ENCODE results near the gene ELMO1.

The ELMO1 gene

GRCh38 chr7:37116093-37116701 lies 332.5 kb downstream of the ELMO1 start:
- DNase-seq (ENCODE audit: low read depth), result no peak
- TF ChIP-seq MYC (IDR thresholded peaks at IDR 0.05; ENCODE audit: low read depth, low read length), result no peak
- no peak overlapping the region for H3K4me3 ChIP-seq (ENCODE audit: low read depth, low read length)

DNA sequence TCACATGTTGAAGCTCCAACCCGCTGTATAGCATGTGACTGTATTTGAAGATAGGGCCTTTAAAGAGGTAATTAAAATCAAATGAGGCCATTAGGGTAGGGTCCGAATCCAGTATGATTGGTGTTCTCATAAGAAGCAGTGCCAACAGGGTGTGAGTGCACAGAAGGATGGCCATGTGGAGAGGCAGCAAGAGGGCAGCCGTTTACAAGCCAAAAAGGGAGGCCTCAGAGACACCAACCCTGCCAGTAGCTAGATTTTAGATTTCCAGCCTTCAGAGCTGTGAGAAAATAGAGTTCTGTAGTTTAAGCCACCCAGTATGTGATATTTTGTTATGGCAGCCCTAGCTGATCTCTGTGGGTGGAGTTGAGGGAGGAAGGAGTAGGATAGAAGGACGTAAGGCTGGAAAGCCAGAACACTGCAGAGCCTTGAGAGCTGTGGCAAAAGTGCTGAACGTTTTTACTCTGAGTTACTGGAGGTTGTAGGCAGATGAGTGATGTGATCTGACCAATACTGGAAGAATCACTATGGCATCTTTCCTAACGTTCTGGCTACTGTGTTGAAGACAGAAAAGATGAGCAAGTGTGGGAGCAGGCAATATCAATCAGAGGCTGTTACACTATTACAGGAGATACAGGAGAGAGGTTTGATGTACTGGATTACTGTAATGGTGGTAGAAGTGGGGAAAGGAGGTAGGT lies 334.9 kb downstream of the ELMO1 start:
- no peak for TF ChIP-seq MYC (IDR thresholded peaks at IDR 0.05; ENCODE audit: low read depth, low read length)
- no peak for TF ChIP-seq POLR2A (IDR thresholded peaks at IDR 0.05; ENCODE audit: extremely low read depth, insufficient read length)
- no peak for TF ChIP-seq MAX (IDR thresholded peaks at IDR 0.05; ENCODE audit: low read depth, low read length)
- TF ChIP-seq, protein P1, sequence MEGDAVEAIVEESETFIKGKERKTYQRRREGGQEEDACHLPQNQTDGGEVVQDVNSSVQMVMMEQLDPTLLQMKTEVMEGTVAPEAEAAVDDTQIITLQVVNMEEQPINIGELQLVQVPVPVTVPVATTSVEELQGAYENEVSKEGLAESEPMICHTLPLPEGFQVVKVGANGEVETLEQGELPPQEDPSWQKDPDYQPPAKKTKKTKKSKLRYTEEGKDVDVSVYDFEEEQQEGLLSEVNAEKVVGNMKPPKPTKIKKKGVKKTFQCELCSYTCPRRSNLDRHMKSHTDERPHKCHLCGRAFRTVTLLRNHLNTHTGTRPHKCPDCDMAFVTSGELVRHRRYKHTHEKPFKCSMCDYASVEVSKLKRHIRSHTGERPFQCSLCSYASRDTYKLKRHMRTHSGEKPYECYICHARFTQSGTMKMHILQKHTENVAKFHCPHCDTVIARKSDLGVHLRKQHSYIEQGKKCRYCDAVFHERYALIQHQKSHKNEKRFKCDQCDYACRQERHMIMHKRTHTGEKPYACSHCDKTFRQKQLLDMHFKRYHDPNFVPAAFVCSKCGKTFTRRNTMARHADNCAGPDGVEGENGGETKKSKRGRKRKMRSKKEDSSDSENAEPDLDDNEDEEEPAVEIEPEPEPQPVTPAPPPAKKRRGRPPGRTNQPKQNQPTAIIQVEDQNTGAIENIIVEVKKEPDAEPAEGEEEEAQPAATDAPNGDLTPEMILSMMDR (IDR thresholded peaks at IDR 0.05; ENCODE audit: low read depth, low read length), result no peak
- DNase-seq (ENCODE audit: low read depth), result no peak
- H3K4me3 ChIP-seq (ENCODE audit: low read depth, low read length), result no peak overlapping the region

DNA sequence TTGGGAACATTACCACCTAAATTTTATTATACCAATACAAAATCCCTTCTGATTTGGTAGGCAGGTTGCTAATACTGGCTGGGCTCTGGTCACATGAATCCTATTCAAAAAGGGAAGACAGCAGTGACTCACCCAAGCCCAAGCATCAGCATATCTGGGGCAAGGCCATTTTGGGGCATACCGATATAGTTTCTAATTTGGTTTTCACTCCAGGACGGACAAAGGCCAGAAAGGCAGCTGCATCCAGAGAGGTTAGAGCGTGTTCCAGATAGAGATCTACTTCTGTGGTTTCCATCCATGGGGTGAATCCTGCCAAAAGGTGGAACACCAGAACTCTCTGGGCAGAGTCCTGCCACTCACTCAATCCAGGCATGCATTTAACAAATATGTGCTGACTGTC lies 335.8 kb downstream of the ELMO1 start:
- no peak for DNase-seq (ENCODE audit: low read depth)
- TF ChIP-seq MYC (IDR thresholded peaks at IDR 0.05; ENCODE audit: low read depth, low read length) (no peak), MAX (IDR thresholded peaks at IDR 0.05; ENCODE audit: low read depth, low read length) (no peak), POLR2A (IDR thresholded peaks at IDR 0.05; ENCODE audit: extremely low read depth, insufficient read length) (no peak)
- TF ChIP-seq, protein P1 (IDR thresholded peaks at IDR 0.05; ENCODE audit: low read depth, low read length), result no peak
- no peak overlapping the region for H3K4me3 ChIP-seq (ENCODE audit: low read depth, low read length)

- no peak overlapping the region for H3K4me3 ChIP-seq (ENCODE audit: low read depth, low read length)
- TF ChIP-seq MAX (IDR thresholded peaks at IDR 0.05; ENCODE audit: low read depth, low read length) (no peak), MYC (IDR thresholded peaks at IDR 0.05; ENCODE audit: low read depth, low read length) (no peak), POLR2A (IDR thresholded peaks at IDR 0.05; ENCODE audit: extremely low read depth, insufficient read length) (no peak)
- DNase-seq (ENCODE audit: low read depth), result no peak
Measured at GRCh38 chr7:37112218-37112617, 336.4 kb downstream of the ELMO1 start.

DNA sequence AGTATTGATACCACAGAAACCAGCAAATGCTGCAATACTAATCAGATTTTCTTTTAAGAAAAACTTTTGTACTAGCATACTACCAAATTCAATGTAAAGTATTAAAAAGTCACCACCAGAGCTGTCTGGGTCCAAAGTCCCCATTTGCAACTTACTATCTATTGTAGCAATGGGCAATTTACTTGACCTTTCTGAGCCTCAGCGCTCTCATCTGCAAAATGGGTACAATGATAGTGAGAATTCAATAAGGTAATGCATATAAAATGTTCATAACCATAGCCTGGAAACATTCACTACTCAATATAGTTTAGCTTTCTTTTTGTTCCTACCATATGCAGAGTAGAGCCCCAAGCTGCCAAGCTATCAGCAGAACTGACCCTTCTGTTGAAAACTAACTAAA lies 337.2 kb downstream of the ELMO1 start:
- no peak for DNase-seq (ENCODE audit: low read depth)
- TF ChIP-seq MAX (IDR thresholded peaks at IDR 0.05; ENCODE audit: low read depth, low read length) (no peak), POLR2A (IDR thresholded peaks at IDR 0.05; ENCODE audit: extremely low read depth, insufficient read length) (no peak), MYC (IDR thresholded peaks at IDR 0.05; ENCODE audit: low read depth, low read length) (no peak)
- TF ChIP-seq, protein P1 (IDR thresholded peaks at IDR 0.05; ENCODE audit: low read depth, low read length), result no peak
- H3K4me3 ChIP-seq (ENCODE audit: low read depth, low read length), result no peak overlapping the region

- DNase-seq (ENCODE audit: low read depth), result peak; percentile 34
- TF ChIP-seq MAX (IDR thresholded peaks at IDR 0.05; ENCODE audit: low read depth, low read length) (no peak), POLR2A (IDR thresholded peaks at IDR 0.05; ENCODE audit: extremely low read depth, insufficient read length) (no peak), MYC (IDR thresholded peaks at IDR 0.05; ENCODE audit: low read depth, low read length) (no peak)
- TF ChIP-seq, protein P1 (IDR thresholded peaks at IDR 0.05; ENCODE audit: low read depth, low read length), result no peak
Measured at GRCh38 chr7:37110660-37111424, 337.8 kb downstream of the ELMO1 start.

More at GRCh38 chr7:37110660-37111424, 337.8 kb downstream of the ELMO1 start:
- no peak overlapping the region for H3K4me3 ChIP-seq (ENCODE audit: low read depth, low read length)

Data from NB4 (cell line).